ENCODE measurements around the gene TRPM3.
"Not testable (repeated sequence)": the region's sequence is repeated elsewhere in the genome, so short reads cannot be mapped to it uniquely, and the experiment has no call there.

TRPM3 gene

DNA sequence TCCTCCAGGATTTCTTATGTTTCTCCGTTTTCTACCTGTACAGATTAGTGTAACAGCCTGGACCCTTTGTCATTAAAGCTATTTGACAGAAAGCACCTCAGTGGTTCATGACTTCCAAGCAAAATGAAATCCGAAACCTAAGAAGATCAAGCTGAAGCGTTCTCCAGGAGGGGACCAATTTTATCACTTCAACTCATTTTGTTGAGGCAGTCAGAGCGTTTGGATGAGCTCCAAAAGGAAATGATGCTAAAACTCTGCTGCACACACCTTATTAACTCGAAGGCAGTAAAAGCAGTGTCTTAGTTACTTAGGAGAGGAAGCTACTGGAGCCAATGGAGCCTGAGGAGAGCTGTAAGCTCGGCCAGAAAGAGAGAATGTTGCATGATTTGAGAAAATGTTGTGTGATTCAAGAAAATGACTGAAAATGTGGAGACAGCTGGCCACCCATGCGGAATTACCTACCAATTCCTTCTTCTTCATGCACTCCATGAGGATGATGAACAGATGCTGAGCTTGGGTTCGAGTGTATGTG is 360.2 kb downstream of the TRPM3 start:
- no peak overlapping the region for H3K4me2 ChIP-seq
- no peaks in the 10 kb centered on the region for H4K20me1 ChIP-seq
- peaks cover 14% of the 10 kb centered on the region for H3K4me1 ChIP-seq
- H3K27ac ChIP-seq: no peak overlapping the region
- no peak overlapping the region for H3K9ac ChIP-seq
- no peak for TF ChIP-seq Cebpa-rat (IDR thresholded peaks at IDR 0.05)
- H3K27me3 ChIP-seq: no peaks in the 10 kb centered on the region
- H3K4me3 ChIP-seq: no peak overlapping the region
- no peaks in the 10 kb centered on the region for H3K9me3 ChIP-seq
- no peaks in the 10 kb centered on the region for H3K36me3 ChIP-seq

DNA sequence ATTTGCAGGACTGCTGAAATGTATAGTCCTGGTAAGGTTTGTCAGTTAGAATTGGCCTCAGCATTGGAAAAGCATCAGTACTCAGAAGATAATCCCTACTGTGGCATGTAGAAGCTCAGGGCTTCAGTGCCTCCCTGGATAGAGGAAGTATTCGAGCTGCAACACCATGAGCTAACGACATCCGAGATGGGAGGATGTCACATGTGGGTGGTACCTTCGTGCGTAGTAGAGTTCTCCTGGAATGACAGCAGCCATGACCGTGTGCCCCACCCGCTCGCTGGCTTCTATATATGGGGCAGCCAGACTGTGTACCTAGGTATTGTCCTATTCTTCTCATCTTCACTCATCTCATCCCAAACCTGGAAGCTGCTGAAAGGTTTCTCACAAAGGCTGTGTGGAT is 361.2 kb downstream of the TRPM3 start:
- Histone ChIP-seq H3K9ac (no peak overlapping the region), H3K4me3 (no peak overlapping the region), H3K36me3 (no peaks in the 10 kb centered on the region), H3K4me2 (no peak overlapping the region), H3K9me3 (no peaks in the 10 kb centered on the region), H4K20me1 (no peaks in the 10 kb centered on the region), H3K27ac (no peak overlapping the region), H3K4me1 (peaks cover 4% of the 10 kb centered on the region), H3K27me3 (no peaks in the 10 kb centered on the region)
- TF ChIP-seq Cebpa-rat (IDR thresholded peaks at IDR 0.05): no peak

DNA sequence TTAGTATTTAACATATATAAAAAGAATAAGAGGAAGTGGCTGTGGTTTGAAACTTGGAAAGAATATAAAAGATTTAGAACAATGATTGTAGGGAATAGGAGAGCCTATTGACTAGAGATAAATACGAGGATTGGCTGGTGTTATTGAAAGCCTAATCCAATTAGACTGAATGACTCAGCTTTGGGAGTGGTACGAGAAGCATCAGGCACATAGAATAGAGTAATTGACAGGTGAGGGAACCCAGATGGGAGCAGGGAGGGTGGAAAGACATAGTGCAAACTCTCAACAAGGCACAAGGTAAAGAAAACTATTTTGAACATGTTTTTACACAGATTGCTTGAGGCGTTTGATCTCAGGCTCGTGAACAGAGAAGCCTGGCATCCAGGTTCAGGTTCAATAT is 368.1 kb downstream of the TRPM3 start:
- Histone ChIP-seq H3K4me1 (no peaks in the 10 kb centered on the region), H3K9ac (no peak overlapping the region), H3K36me3 (no peaks in the 10 kb centered on the region), H4K20me1 (no peaks in the 10 kb centered on the region), H3K9me3 (no peaks in the 10 kb centered on the region), H3K4me3 (no peak overlapping the region), H3K27ac (no peak overlapping the region), H3K4me2 (no peak overlapping the region), H3K27me3 (no peaks in the 10 kb centered on the region)
- no peak for TF ChIP-seq Cebpa-rat (IDR thresholded peaks at IDR 0.05)

- Histone ChIP-seq H3K27ac (no peak overlapping the region), H3K4me1 (no peaks in the 10 kb centered on the region), H3K4me2 (no peak overlapping the region), H3K9me3 (no peaks in the 10 kb centered on the region), H3K27me3 (no peaks in the 10 kb centered on the region), H3K36me3 (no peaks in the 10 kb centered on the region), H4K20me1 (no peaks in the 10 kb centered on the region), H3K9ac (no peak overlapping the region), H3K4me3 (no peak overlapping the region)
- TF ChIP-seq Cebpa-rat (IDR thresholded peaks at IDR 0.05): no peak
Observed at GRCh38 chr9:70749066-70749465, 372.4 kb downstream of the TRPM3 start.

- Histone ChIP-seq H3K9ac (no peak overlapping the region), H3K4me3 (no peak overlapping the region), H3K27ac (no peak overlapping the region), H3K36me3 (no peaks in the 10 kb centered on the region), H3K27me3 (no peaks in the 10 kb centered on the region), H4K20me1 (no peaks in the 10 kb centered on the region), H3K4me2 (no peak overlapping the region), H3K9me3 (no peaks in the 10 kb centered on the region), H3K4me1 (no peaks in the 10 kb centered on the region)
- TF ChIP-seq Cebpa-rat (IDR thresholded peaks at IDR 0.05): no peak
Observed at GRCh38 chr9:70747261-70747718, 374.1 kb downstream of the TRPM3 start.

GRCh38 chr9:70746760-70747159 is 374.7 kb downstream of the TRPM3 start:
- Histone ChIP-seq H3K4me3 (no peak overlapping the region), H3K9me3 (no peaks in the 10 kb centered on the region), H3K36me3 (no peaks in the 10 kb centered on the region), H4K20me1 (no peaks in the 10 kb centered on the region), H3K4me2 (no peak overlapping the region), H3K9ac (no peak overlapping the region), H3K27ac (no peak overlapping the region), H3K27me3 (no peaks in the 10 kb centered on the region), H3K4me1 (no peaks in the 10 kb centered on the region)
- TF ChIP-seq Cebpa-rat (IDR thresholded peaks at IDR 0.05): no peak

DNA sequence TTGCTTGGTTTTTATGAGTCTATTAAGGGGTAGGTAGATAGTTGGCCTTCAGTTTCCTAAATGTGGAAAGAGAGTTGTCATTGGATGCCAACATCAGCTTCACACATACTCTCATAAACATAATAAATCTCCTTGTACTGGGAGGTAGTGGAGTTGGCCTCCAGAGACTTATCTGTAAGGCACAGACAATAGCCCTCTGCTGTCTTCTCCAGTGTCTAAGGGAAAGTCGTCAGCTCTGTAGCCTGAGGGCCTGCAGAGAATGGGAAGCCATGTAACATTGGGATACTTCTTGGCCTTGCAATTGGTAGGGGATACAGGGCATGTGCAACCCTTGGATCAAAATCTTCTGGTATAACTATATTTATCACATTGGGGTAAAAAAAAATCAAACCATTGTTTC is 375.1 kb downstream of the TRPM3 start:
- Histone ChIP-seq H3K4me2 (no peak overlapping the region), H3K9ac (no peak overlapping the region), H3K9me3 (no peaks in the 10 kb centered on the region), H3K27ac (no peak overlapping the region), H3K4me3 (no peak overlapping the region), H3K27me3 (no peaks in the 10 kb centered on the region), H4K20me1 (no peaks in the 10 kb centered on the region), H3K36me3 (no peaks in the 10 kb centered on the region), H3K4me1 (no peaks in the 10 kb centered on the region)
- TF ChIP-seq Cebpa-rat (IDR thresholded peaks at IDR 0.05): no peak

DNA sequence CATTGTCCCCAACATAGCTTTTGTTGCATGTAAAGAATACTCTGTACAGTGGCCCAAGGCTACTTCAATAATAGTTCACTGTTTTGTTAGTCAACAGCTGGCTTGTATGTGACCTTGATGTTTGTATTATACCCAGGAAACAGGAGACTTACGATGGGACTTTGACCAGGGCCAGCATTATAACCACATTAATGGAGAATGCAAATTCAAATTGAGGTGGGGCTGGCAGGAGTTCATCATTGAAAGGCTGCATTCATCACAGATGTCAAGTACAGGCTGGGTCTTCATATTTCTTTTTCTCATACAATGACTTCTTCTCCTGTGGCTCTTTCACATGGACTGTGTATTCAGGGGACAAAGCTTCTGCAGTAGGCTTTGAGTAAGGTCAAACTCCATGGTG is 396.6 kb downstream of the TRPM3 start:
- not testable (repeated sequence) for H3K27ac ChIP-seq, H3K9ac ChIP-seq, H3K4me2 ChIP-seq, H3K27me3 ChIP-seq, H3K4me1 ChIP-seq, H4K20me1 ChIP-seq, H3K4me3 ChIP-seq, H3K36me3 ChIP-seq, H3K9me3 ChIP-seq

GRCh38 chr9:70724025-70724424 is 397.4 kb downstream of the TRPM3 start:
- not testable (repeated sequence) for H3K36me3 ChIP-seq, H3K27me3 ChIP-seq, H3K4me2 ChIP-seq, H3K9ac ChIP-seq, H3K4me3 ChIP-seq, H3K9me3 ChIP-seq, H3K4me1 ChIP-seq, H3K27ac ChIP-seq, H4K20me1 ChIP-seq

DNA sequence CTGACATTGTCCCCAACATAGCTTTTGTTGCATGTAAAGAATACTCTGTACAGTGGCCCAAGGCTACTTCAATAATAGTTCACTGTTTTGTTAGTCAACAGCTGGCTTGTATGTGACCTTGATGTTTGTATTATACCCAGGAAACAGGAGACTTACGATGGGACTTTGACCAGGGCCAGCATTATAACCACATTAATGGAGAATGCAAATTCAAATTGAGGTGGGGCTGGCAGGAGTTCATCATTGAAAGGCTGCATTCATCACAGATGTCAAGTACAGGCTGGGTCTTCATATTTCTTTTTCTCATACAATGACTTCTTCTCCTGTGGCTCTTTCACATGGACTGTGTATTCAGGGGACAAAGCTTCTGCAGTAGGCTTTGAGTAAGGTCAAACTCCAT is 414.6 kb downstream of the TRPM3 start:
- not testable (repeated sequence) for H3K4me1 ChIP-seq, H3K27ac ChIP-seq, H3K27me3 ChIP-seq, H4K20me1 ChIP-seq, H3K9me3 ChIP-seq, H3K4me3 ChIP-seq, H3K9ac ChIP-seq, H3K4me2 ChIP-seq, H3K36me3 ChIP-seq

GRCh38 chr9:70701163-70701562 is 420.3 kb downstream of the TRPM3 start:
- Histone ChIP-seq H4K20me1 (no peaks in the 10 kb centered on the region), H3K9ac (no peak overlapping the region), H3K4me3 (no peak overlapping the region), H3K36me3 (no peaks in the 10 kb centered on the region), H3K27ac (no peak overlapping the region), H3K4me1 (no peaks in the 10 kb centered on the region), H3K27me3 (no peaks in the 10 kb centered on the region), H3K9me3 (no peaks in the 10 kb centered on the region), H3K4me2 (no peak overlapping the region)
- no peak for TF ChIP-seq Cebpa-rat (IDR thresholded peaks at IDR 0.05)
